Measurements from ENCODE around the gene ANKS1B. TPM values are rescaled to one million over a fixed set of nuclear protein-coding genes. Genes with fewer than 3 reads are reported as not detected.

ANKS1B gene
- polyA plus RNA-seq, 4 donors = 3.6 to 4.8 (median 4.0) TPM

DNA sequence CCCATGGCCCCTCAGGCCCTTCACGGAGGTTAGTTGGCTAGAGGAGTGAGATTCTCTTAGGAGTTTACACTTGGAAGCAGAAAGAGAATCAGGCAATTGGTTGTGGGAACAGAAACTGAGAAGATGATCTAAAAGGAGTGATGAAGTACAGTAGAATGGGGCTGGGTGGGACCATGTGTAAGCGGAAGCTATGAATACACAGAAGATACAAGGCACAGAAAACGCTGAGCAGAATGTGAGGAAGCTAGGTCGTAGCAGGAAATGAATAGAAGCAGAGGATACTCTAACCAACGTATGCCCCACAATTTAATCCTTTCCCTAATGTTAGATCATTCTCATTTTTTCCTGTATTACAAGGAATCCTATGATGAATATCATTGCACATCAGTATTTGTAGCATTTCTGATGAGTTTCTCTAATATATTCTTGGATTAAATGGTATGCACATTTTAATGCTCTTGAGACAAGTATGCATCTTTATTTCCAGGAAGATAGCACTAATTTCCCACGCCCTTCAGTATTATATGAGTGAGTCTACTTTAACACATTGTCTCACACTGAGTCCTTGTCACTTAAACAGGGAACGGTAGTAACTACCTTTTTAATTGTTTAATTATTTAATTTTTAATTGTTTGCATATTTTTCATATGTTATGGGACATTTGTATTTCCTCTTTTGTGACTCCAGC lies 1066.4 kb downstream of the ANKS1B start:
- no peak for DNase-seq (ENCODE audit: low read depth in 4 of 4, low spot score in 2 of 4)

- DNase-seq (ENCODE audit: low read depth in 4 of 4, low spot score in 2 of 4) = no peak
These were observed 1068.6 kb downstream of the ANKS1B start for GRCh38 chr12:98916106-98916505.

- DNase-seq (ENCODE audit: low read depth in 4 of 4, low spot score in 2 of 4) = no peak
These were observed 1072.2 kb downstream of the ANKS1B start for GRCh38 chr12:98912401-98912974.

GRCh38 chr12:98911396-98911795 lies 1073.3 kb downstream of the ANKS1B start:
- DNase-seq (ENCODE audit: low read depth in 4 of 4, low spot score in 2 of 4) = no peak

DNA sequence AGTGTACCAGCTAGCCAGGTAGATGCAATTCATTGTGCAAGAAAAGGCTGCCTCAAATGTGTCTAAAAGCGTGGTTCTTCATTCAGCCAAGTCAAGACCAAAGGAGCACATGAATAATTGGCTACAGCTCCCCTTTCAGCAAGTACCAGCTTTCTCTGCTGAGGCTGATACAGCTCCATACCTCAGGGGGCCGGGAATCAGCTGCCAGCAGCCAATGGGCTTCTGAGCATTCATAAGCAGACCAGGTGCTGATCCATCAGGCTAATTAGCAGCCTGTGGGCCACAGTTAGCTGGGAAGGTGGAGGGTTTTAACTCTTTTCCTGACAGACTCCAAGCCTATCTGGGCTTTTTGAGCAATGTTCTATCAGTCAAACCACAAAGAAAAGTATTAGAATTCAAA lies 1075.0 kb downstream of the ANKS1B start:
- no peak for DNase-seq (ENCODE audit: low read depth in 4 of 4, low spot score in 2 of 4)

- no peak for DNase-seq (ENCODE audit: low read depth in 4 of 4, low spot score in 2 of 4)
These were observed 1075.9 kb downstream of the ANKS1B start for GRCh38 chr12:98908866-98909265.

GRCh38 chr12:98903875-98904274 lies 1080.9 kb downstream of the ANKS1B start:
- DNase-seq (ENCODE audit: low read depth in 4 of 4, low spot score in 2 of 4) = no peak

- DNase-seq (ENCODE audit: low read depth in 4 of 4, low spot score in 2 of 4) = no peak
These were observed 1083.5 kb downstream of the ANKS1B start for GRCh38 chr12:98901189-98901588.

DNA sequence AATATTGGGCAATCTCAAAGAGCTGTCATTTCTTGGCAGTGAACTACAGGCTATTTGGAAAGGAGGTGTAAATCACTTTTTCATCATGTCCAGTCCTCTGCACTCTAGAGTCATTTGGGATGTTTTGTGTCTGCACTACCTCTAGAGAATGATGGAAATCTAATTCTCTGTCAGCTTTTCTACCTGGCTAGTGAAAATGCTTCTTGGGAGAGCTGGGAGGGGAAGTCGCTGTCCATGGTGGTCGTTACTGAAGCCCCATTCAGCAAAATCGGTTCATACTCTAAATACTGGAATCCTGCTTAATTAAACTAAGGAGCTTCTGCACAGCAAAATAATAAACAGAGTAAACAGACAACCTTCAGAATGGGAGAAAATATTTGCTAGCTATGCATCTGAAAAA lies 1087.8 kb downstream of the ANKS1B start:
- no peak for DNase-seq (ENCODE audit: low read depth in 4 of 4, low spot score in 2 of 4)

DNA sequence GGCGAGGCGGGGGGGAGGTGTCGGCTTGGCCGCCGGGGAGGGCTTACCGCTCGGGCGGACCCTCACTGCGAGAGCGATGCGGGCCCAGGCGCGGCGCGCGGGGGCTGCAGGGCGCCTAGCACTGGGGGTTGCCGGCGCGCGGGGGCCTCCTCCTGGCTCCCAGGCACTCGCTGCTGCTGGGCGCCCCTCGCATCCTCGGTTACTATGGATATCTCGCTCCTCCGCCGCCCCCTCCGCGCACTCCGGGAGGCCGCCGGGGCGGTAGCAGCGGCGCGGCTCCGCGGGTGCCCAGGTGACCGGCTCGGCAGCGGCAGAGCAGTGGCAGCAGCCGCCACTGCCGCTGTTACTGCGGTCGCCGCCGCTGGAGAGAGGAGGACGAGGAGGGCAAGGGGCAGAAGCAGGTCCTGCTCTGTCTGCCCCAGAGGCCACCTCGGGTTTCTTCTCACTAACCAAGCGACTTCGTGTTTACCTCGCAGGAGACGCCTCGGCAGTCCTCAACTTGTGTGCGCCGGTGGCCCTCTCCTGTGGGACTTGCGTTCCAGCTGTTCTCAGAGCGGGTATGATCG lies 1089.6 kb downstream of the ANKS1B start:
- DNase-seq (ENCODE audit: low read depth in 4 of 4, low spot score in 2 of 4) = no peak

DNA sequence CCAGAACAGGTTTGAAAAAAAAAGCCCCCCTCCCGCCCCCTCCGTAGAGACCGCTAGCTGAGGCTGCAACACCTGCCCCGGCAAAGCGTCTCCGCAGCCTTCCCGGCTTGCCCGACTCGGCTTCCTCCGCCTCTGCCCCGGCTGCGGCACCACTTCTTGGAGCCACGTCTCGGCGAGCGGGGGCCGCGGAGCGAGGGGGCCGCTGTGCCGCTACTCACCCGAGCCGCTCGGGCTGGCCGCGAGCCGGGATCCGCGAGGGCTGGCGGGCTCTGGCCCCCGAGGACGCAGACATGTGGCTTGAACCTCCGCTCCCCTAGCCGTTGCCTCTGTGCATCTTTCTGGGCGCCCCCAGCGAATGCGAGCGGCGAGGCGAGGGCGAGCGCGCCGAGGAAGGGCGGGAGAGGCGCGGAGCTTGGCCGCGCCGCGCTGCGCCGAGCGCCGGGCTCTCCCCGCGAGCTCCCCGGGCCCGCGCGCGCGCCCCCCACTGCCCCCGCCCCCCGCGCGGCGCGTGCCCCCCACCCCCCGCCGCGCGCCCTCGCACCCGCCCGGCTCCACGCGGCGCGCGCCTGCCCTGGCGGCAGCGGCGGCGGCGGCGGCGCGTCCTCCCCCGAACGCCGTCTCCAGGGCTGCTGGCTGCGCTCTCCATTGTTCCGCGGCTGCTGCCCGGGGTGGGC lies 1090.2 kb downstream of the ANKS1B start:
- DNase-seq (ENCODE audit: low read depth in 4 of 4, low spot score in 2 of 4) = no peak

GRCh38 chr12:98893675-98894411 lies 1090.9 kb downstream of the ANKS1B start:
- no peak for DNase-seq (ENCODE audit: low read depth in 4 of 4, low spot score in 2 of 4)

DNA sequence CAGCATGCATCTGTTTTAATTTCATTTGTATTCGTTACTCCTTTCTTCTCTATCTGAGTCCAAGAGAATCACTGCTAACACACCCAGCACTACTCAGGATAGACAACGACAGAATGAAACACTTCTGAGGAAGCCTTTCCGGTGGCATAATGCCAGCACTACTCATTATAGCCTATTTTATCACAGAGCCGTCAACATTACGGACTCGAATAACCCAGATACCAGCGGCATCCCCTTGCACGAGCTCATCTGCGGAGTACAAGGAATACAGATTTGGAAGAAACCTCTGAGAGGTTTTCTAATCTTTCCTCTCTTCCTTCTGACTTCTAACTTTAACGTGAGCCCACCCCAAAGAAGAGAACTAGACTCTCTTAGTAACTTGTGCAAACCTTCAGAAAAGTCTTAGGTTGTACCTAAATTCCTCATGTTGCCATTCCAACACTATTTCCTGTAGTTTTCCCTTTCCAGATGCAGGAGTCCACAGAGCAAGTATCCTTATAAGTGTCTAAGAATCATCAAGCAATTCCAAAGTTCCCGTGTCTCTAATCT lies 1091.5 kb downstream of the ANKS1B start:
- no peak for DNase-seq (ENCODE audit: low read depth in 4 of 4, low spot score in 2 of 4)

DNA sequence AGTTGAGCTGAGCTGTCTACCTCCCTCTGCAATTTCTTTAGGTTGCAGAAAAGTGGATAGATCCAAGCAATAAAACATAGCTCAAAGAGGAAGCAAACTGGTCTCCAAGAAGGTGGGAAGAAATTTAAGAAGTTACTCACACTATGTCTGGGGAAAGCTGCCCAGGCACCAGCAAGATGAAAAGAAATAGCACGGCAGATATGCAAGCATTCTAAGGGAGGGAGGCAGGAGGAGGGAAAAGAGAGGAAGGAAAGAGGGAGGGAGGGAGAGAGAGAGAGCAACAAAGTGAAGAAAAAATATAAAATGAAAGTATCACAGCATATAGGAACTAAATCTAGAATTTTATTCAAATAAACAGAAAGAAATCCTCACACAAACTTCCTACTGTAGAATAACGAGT lies 1099.0 kb downstream of the ANKS1B start:
- no peak for DNase-seq (ENCODE audit: low read depth in 4 of 4, low spot score in 2 of 4)

DNA sequence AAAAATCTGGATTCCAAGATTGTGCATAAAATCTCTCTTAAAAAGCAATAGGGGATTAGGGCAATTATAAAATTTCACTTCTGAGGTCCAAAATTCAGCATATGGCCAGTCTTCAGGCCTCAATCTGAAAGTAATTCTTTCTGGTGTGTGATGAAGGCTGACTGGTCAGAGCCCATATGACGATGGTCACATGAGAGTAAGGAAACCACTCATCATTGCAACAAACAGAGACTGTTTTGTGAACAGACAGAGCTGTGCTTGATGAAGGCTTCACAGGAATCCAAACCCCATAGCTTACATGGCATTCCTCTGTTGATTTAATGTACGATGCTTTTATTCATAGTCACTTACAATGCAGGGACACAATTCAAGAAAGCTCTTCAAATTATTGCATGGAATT lies 1101.5 kb downstream of the ANKS1B start:
- DNase-seq (ENCODE audit: low read depth in 4 of 4, low spot score in 2 of 4) = no peak

GRCh38 chr12:98882526-98882925 lies 1102.2 kb downstream of the ANKS1B start:
- DNase-seq (ENCODE audit: low read depth in 4 of 4, low spot score in 2 of 4) = no peak

DNA sequence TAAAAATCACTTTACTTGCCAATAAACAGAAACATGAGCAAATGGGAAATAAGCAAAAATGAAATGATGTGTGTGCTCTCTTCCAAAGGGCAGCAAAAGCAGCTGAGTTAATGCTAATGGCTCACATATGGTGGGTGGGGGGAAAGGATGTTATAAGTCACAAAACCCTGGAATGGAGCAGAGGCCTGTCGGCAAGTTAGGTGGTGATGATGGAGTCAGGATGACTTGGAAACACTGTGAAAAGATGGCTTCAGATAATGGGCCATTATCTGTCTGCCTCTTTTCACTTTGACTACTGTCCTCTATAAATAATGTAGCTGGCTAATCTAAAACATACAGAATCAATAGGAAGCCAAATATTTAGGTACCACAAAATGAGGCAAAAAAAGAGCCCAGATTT lies 1111.0 kb downstream of the ANKS1B start:
- no peak for DNase-seq (ENCODE audit: low read depth in 4 of 4, low spot score in 2 of 4)

DNA sequence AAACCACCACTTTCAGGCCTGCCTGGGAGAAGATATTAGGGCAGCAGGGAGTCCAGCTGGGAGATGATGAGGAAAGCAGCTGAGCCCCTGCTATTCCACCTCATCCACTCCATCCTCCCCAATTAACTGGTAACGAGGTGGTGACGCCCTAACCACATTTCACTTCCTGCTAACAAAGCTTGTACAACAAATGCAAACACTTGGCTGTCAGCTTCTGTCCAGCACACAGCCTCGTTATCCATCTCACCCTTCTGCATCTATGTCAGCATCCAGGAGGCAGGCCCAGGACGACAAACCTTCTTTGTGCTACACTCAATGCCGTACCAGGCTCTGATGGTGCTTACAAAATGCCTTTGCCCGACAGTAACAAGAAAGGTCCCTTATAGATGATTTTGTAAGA lies 1114.2 kb downstream of the ANKS1B start:
- no peak for DNase-seq (ENCODE audit: low read depth in 4 of 4, low spot score in 2 of 4)

GRCh38 chr12:98869886-98870503 lies 1114.7 kb downstream of the ANKS1B start:
- no peak for DNase-seq (ENCODE audit: low read depth in 4 of 4, low spot score in 2 of 4)

DNA sequence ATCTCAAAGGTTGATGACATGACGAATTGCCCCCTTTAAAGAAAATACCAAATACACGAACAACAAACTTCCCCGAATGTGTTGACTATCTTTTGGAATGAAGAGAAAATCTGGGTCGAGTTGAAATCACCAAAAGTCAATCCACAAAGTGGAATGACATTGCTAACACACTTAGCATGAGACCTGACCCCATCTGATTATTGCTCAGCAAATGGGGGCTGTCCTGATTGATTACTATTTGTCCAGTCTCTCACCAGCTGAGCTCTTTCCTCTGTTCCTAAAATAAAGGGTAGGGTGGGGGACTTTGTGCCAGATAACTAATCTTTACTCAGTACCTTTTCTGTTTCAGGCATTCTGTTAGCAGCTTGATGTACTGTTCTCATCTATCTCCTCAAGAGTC lies 1116.2 kb downstream of the ANKS1B start:
- DNase-seq (ENCODE audit: low read depth in 4 of 4, low spot score in 2 of 4) = no peak

All from left renal cortex interstitium (tissue), 4 donors.